Measurements from ENCODE around the gene ACACB.

ACACB gene

GRCh38 chr12:109234012-109234411 is 117.6 kb downstream of the ACACB start:
- no peak for TF ChIP-seq CTCF (IDR thresholded peaks at IDR 0.05)
- Histone ChIP-seq H3K9me3 (no peaks in the 10 kb centered on the region), H3K27ac (no peak overlapping the region), H3K27me3 (no peaks in the 10 kb centered on the region), H3K4me3 (ENCODE audit: low read depth in 1 of 2, low read length in 1 of 2) (no peak overlapping the region), H3K4me1 (ENCODE audit: control insufficient read depth in 1 of 2, insufficient read depth in 1 of 2, low read depth in 1 of 2, low read length in 1 of 2) (no peaks in the 10 kb centered on the region), H3K36me3 (peaks cover 50% of the 10 kb centered on the region)

GRCh38 chr12:109236257-109236656 is 119.9 kb downstream of the ACACB start:
- Histone ChIP-seq H3K27ac (no peak overlapping the region), H3K9me3 (no peaks in the 10 kb centered on the region), H3K4me3 (ENCODE audit: low read depth in 1 of 2, low read length in 1 of 2) (no peak overlapping the region), H3K27me3 (no peaks in the 10 kb centered on the region), H3K36me3 (peaks cover 61% of the 10 kb centered on the region), H3K4me1 (ENCODE audit: control insufficient read depth in 1 of 2, insufficient read depth in 1 of 2, low read depth in 1 of 2, low read length in 1 of 2) (no peaks in the 10 kb centered on the region)
- TF ChIP-seq CTCF (IDR thresholded peaks at IDR 0.05): no peak

- no peaks in the 10 kb centered on the region for H3K27me3 ChIP-seq
- no peak for TF ChIP-seq CTCF (IDR thresholded peaks at IDR 0.05)
- no peaks in the 10 kb centered on the region for H3K9me3 ChIP-seq
- no peak overlapping the region for H3K4me3 ChIP-seq (ENCODE audit: low read depth in 1 of 2, low read length in 1 of 2)
- peaks cover 55% of the 10 kb centered on the region for H3K36me3 ChIP-seq
- H3K4me1 ChIP-seq (ENCODE audit: control insufficient read depth in 1 of 2, insufficient read depth in 1 of 2, low read depth in 1 of 2, low read length in 1 of 2): no peaks in the 10 kb centered on the region
- H3K27ac ChIP-seq: no peak overlapping the region
Observed at GRCh38 chr12:109239179-109239578, 122.8 kb downstream of the ACACB start.

- no peak overlapping the region for H3K4me3 ChIP-seq (ENCODE audit: low read depth in 1 of 2, low read length in 1 of 2)
- H3K27me3 ChIP-seq: no peaks in the 10 kb centered on the region
- H3K27ac ChIP-seq: no peak overlapping the region
- H3K36me3 ChIP-seq: peaks cover 50% of the 10 kb centered on the region
- TF ChIP-seq CTCF (IDR thresholded peaks at IDR 0.05): no peak
- no peaks in the 10 kb centered on the region for H3K4me1 ChIP-seq (ENCODE audit: control insufficient read depth in 1 of 2, insufficient read depth in 1 of 2, low read depth in 1 of 2, low read length in 1 of 2)
- no peaks in the 10 kb centered on the region for H3K9me3 ChIP-seq
Observed at GRCh38 chr12:109239691-109240090, 123.3 kb downstream of the ACACB start.

- Histone ChIP-seq H3K27me3 (no peaks in the 10 kb centered on the region), H3K36me3 (peaks cover 50% of the 10 kb centered on the region), H3K27ac (no peak overlapping the region), H3K9me3 (no peaks in the 10 kb centered on the region), H3K4me1 (ENCODE audit: control insufficient read depth in 1 of 2, insufficient read depth in 1 of 2, low read depth in 1 of 2, low read length in 1 of 2) (peaks cover 3 to 4% of the 10 kb centered on the region in 2 experiments), H3K4me3 (ENCODE audit: low read depth in 1 of 2, low read length in 1 of 2) (no peak overlapping the region)
- no peak for TF ChIP-seq CTCF (IDR thresholded peaks at IDR 0.05)
Observed at GRCh38 chr12:109240365-109240764, 124.0 kb downstream of the ACACB start.

GRCh38 chr12:109241936-109242335 is 125.5 kb downstream of the ACACB start:
- no peaks in the 10 kb centered on the region for H3K27me3 ChIP-seq
- peaks cover 48% of the 10 kb centered on the region for H3K36me3 ChIP-seq
- no peaks in the 10 kb centered on the region for H3K9me3 ChIP-seq
- no peak overlapping the region for H3K4me3 ChIP-seq (ENCODE audit: low read depth in 1 of 2, low read length in 1 of 2)
- no peak for TF ChIP-seq CTCF (IDR thresholded peaks at IDR 0.05)
- H3K27ac ChIP-seq: no peak overlapping the region
- peaks cover 7 to 8% of the 10 kb centered on the region in 2 experiments for H3K4me1 ChIP-seq (ENCODE audit: control insufficient read depth in 1 of 2, insufficient read depth in 1 of 2, low read depth in 1 of 2, low read length in 1 of 2)

Measured in neutrophil (primary cell).